ENCODE measurements around the gene PUS7L. TPM values are rescaled to one million over a fixed set of nuclear protein-coding genes. Genes with fewer than 3 reads are reported as not detected.
A peak's percentile ranks its signal among the peaks of the same experiment; 100 is the strongest.
"Not testable (repeated sequence)": the region's sequence is repeated elsewhere in the genome, so short reads cannot be mapped to it uniquely, and the experiment has no call there.

PUS7L gene
- total and polyA plus RNA-seq, 2 of the 13 experiments (the other 11 are each of a cell fraction or from before 2014, with no cell fraction given) = 6.5 to 37.6 TPM

DNA sequence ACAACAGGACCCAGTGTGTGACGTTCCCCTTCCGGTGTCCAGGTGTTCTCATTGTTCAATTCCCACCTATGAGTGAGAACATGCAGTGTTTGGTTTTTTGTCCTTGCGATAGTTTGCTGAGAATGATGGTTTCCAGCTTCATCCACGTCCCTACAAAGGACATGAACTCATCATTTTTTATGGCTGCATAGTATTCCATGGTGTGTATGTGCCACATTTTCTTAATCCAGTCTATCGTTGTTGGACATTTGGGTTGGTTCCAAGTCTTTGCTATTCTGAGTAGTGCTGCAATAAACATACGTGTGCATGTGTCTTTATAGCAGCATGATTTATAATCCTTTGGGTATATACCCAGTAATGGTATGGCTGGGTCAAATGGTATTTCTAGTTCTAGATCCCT, 7.2 kb downstream of the PUS7L start:
- H3K79me2 ChIP-seq (ENCODE audit: insufficient read depth, low read length); POLR2A ChIA-PET; H2AFZ ChIP-seq (ENCODE audit: low read length); H3K9me3 ChIP-seq (ENCODE audit: low read length); H3K4me3 ChIP-seq (replicated peaks in 1 of 3; ENCODE audit: insufficient read depth in 1 of 3, low read depth in 2 of 3, low read length in 3 of 3); H3K27ac ChIP-seq (ENCODE audit: extremely low read length, insufficient read depth, low read length); in situ Hi-C loops (cut with HindIII; ENCODE audit: extremely low pct_ligation_motif_present, low pct_unique_long_range_greater_than_20kb); DNase-seq (ENCODE audit: low spot score); BruUV-seq (replicated peaks); FAIRE-seq; CTCF ChIA-PET (ENCODE audit: low intra/inter-chr PET ratio, low total read pairs); ATAC-seq; H3K9ac ChIP-seq (ENCODE audit: insufficient read depth, low read depth, low read length); H4K20me1 ChIP-seq (ENCODE audit: insufficient read depth, low read length); H3K4me2 ChIP-seq (ENCODE audit: low read depth, low read length); H3K36me3 ChIP-seq (replicated peaks in 1 of 2; ENCODE audit: control insufficient read depth in 1 of 2, insufficient read depth in 2 of 2, low read length in 2 of 2); H3K27me3 ChIP-seq (ENCODE audit: control insufficient read depth in 1 of 2, insufficient read depth in 2 of 2, low read length in 2 of 2): not testable (repeated sequence)
- intact Hi-C loops (cut with micrococcal nuclease; ENCODE audit: unreplicated experiment) = loop anchor here (10.0 kb wide), 1 partner anchor 243 kb away; no protein-coding TSS in a partner anchor
- peaks cover 45% of the 10 kb centered on the region for H3K4me1 ChIP-seq (ENCODE audit: insufficient read depth, low read length)
- WGBS (ENCODE audit: low lambda C conversion rate) = 97% methylated on average over 6 of the region's 6 CpGs

GRCh38 chr12:43750814-43751213, 7.8 kb downstream of the PUS7L start:
- TF ChIP-seq CEBPB (IDR thresholded peaks at IDR 0.05; ENCODE audit: borderline replicate concordance, low read depth, low read length) (peak; percentile 72), RBFOX2 (IDR thresholded peaks at IDR 0.05; ENCODE audit: low read depth, low read length) (peak; percentile 34; the same call in 1 of the 2 replicates), ZNF547 (CRISPR knock-in tag; IDR thresholded peaks at IDR 0.05) (no peak)
- Histone ChIP-seq H2AFZ (ENCODE audit: low read length) (no peak overlapping the region), H3K36me3 (replicated peaks in 1 of 2; ENCODE audit: control insufficient read depth in 1 of 2, insufficient read depth in 2 of 2, low read length in 2 of 2) (peaks cover 2 to 5% of the 10 kb centered on the region in 2 experiments; a peak in 2 of 5 replicates), H3K9me3 (ENCODE audit: low read length) (no peaks in the 10 kb centered on the region), H3K79me2 (ENCODE audit: insufficient read depth, low read length) (peaks cover 4% of the 10 kb centered on the region), H3K27me3 (ENCODE audit: control insufficient read depth in 1 of 2, insufficient read depth in 2 of 2, low read length in 2 of 2) (no peaks in the 10 kb centered on the region), H3K9ac (ENCODE audit: insufficient read depth, low read depth, low read length) (no peak overlapping the region), H3K4me2 (ENCODE audit: low read depth, low read length) (no peak overlapping the region), H3K27ac (ENCODE audit: extremely low read length, insufficient read depth, low read length) (no peak overlapping the region), H4K20me1 (ENCODE audit: insufficient read depth, low read length) (no peaks in the 10 kb centered on the region), H3K4me3 (replicated peaks in 1 of 3; ENCODE audit: insufficient read depth in 1 of 3, low read depth in 2 of 3, low read length in 3 of 3) (no peak overlapping the region), H3K4me1 (ENCODE audit: insufficient read depth, low read length) (peaks cover 40% of the 10 kb centered on the region)
- ATAC-seq (no peak), FAIRE-seq (no peak), DNase-seq (ENCODE audit: low spot score) (no peak)
- no TSS peak for BruUV-seq (replicated peaks)
- ChIA-PET POLR2A (no interaction called here), CTCF (ENCODE audit: low intra/inter-chr PET ratio, low total read pairs) (no interaction called here)
- intact Hi-C loops (cut with micrococcal nuclease; ENCODE audit: unreplicated experiment) = loop anchor here (10.0 kb wide), 1 partner anchor 244 kb away; no protein-coding TSS in a partner anchor
- in situ Hi-C loops (cut with HindIII; ENCODE audit: extremely low pct_ligation_motif_present, low pct_unique_long_range_greater_than_20kb) = no loop called here
- WGBS (ENCODE audit: low lambda C conversion rate) = 92% methylated on average over 3 of the region's 3 CpGs

Data from HepG2 (cell line).